NCI-H1092 treated with DMSO at 0.1 percent for 48 hours (cell line): Measurements from ENCODE around the gene LRBA.

Experiments used
- DNase-seq: peaks from one replicate; lab custom pipeline; 2025; lab: John Stamatoyannopoulos, UW

LRBA gene

DNA sequence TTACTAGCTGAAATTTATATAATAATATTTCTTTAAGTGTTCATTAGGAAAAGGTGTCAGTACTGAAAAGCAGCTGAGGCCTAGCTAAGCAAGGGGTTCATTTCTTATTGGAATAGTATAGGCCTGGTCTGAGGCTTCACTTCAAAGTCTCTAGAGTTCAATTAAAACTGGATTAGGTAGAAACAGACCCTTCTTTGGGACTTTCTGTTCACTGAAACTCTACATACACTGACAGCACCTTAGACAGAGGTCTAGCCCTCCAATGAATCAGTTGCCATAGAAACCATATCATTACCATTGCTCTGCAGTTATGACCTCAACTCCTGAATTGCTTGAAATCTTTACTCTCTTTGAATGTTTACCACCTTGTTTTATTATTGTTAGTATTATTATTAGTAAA is 519.5 kb downstream of the LRBA start:
- no peak for DNase-seq

DNA sequence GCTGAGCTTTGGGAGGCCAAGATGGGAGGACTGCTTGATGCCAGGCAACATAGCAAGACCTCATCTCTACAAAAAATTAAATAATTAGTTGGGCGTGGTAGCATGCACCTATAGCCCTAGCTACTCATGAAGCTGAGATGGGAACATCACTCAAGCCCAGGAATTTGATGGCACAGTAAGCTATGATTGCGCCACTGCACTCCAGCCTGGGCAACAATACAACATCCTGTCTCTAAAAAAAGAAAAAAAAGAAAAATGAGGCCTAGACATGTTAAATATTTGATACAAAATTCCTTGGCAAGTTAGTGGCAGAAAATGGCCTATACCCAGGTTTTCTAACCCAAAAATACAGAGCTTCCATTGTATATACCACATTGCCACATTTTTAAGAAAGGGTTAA is 521.2 kb downstream of the LRBA start:
- DNase-seq = no peak

- DNase-seq = no peak
These were observed 523.7 kb downstream of the LRBA start for GRCh38 chr4:150491132-150492049.

GRCh38 chr4:150482581-150482980 is 532.5 kb downstream of the LRBA start:
- no peak for DNase-seq

DNA sequence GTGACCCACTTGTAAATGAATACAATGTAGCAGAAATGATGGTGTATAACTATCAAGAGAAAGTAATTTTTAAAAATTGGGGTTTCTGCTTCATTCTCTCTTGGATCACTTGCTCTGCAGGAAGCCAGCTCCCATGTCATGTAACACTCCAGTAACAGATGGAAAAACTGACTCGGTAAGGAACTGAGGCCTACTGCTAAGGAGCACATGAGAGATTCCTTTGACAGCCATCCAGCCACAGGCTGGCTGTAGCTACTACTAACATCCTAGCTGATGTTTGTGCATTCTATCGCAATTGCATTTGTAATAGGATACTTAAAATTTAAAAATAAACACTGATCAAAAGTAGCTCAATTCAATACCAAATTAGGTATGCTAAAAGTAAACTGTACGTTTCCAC is 535.4 kb downstream of the LRBA start:
- no peak for DNase-seq

GRCh38 chr4:150477869-150478268 is 537.2 kb downstream of the LRBA start:
- no peak for DNase-seq

DNA sequence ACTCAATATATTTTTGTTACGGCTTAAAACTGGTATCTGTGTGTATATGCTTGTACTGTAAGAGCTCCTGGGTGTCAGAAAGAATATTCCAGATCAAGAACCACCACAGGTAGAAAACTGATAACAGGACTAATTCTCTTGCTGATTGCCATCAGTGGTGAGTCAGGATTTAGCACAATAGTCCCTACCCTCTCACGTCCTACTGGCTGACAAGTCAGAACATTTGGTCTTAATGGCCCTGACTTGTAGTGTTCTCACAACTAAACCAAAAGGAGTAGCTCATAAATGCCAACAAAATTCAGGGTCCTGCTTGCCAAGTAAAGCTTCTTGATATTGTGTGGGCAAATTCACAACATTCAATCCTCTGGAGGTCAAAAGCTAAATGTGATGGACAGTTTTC is 538.3 kb downstream of the LRBA start:
- no peak for DNase-seq

DNA sequence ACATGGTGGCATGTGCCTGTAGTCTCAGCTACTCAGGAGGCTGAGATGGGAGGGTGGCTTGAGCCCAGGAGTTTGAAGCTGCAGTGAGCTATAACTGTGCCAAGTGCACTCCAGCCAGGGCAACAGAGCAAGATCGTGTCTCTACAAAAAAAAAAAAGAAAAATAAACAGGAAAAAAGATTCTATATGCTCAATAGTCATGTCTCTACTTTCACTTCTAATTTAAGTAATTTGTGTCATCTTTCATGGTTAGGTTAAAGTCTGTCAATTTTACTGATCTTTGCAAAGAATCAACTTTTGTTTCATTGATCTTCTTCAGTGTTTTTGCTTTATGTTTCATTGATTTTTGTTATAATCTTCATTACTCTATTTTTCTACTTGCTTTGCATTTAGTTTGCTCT is 539.3 kb downstream of the LRBA start:
- DNase-seq = no peak

- no peak for DNase-seq
These were observed 550.6 kb downstream of the LRBA start for GRCh38 chr4:150464523-150464922.

DNA sequence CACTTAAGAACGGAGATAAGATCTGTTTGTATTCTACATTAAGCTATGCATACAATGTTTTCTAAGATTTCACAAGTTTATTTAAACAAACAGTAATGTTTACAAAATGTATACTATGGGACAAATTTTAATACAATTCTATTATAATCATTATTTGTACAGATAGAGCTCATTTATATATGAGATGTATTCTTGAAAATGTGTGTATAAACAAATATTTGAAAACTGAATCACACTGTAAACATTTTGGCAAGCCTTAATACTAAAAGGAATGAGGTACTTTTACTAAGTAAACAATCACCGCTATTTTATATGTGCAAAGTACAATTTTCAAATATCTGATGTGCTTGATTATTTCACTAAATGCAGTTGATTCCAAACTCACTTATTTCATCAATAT is 552.3 kb downstream of the LRBA start:
- DNase-seq = no peak

GRCh38 chr4:150461957-150462356 is 553.1 kb downstream of the LRBA start:
- DNase-seq = no peak

DNA sequence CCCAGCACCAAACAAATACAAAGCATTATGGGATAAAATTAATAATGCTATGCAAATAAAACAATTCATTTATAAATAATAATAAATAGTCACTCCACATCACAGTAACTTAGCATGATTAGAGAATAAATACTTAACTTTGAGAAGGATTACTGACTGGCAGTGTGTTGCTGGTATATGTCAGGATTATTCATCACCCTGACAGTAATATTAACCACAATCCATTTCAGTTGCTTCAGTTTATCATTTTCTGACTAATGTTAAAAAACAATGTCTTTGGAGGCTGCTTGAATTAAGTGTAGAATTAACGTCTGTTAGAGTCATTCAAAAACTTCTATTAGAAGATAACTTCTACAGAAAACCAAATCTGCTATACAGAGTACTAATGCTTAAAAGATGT is 557.3 kb downstream of the LRBA start:
- no peak for DNase-seq

DNA sequence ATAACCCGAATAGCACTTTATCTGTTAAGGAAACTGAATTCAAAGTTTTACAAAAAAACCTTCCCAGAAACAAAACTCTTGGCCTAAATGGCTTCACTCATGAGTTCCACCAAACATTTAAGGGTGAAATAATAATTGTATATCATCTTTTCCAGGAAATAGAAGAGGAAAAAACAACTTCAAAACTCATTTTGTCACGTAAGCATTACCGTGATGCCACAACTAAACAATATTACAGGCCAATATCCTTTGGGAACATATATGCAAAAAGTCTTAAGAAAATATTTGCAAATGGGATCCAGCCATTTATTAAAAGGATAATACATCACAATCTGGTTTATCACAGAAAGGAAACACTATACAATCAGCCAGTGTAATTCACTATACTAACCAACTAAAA is 563.2 kb downstream of the LRBA start:
- no peak for DNase-seq

- no peak for DNase-seq
These were observed 567.7 kb downstream of the LRBA start for GRCh38 chr4:150447356-150447755.

DNA sequence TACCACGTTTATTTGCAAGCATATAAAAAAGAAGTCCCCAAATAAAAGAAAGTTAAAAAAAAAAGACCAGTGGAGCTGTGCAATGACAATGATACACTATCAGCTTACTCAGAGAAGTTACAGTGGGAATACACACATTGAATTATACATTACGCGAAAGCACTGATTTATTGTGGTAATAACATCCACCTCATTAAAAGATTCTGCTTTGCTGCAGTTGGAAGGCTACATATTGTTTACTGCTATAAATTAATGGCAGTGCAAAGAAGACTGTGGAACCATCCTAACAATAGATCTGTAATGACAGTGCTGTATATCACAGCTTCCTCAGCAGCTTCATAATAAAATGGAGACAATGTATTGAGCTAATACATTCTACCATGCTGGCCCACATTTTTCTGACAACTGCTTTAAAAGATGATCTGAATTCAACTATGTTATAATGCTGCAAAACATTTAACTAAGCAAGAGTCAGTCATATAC is 575.6 kb downstream of the LRBA start:
- DNase-seq = no peak

- no peak for DNase-seq
These were observed 578.3 kb downstream of the LRBA start for GRCh38 chr4:150436598-150437370.

GRCh38 chr4:150431221-150431620 is 583.9 kb downstream of the LRBA start:
- DNase-seq = no peak

DNA sequence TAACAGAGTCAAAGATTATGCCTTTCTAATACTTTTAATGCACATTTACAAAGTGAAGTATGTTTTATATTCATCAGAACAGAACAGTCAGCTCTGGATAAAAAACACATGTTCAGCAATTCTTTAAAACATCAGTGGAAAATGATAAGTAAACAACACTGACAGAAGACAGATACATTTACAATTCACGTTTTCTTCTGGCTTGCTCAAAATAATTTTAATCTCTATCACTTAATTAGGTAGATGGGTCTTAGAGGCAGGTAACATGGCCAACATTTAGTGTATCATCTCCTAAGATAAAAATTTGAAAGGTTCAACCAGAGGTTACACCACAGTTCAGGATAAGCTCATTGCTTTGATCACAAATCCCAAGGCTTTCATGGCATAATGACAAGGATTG is 589.9 kb downstream of the LRBA start:
- no peak for DNase-seq

DNA sequence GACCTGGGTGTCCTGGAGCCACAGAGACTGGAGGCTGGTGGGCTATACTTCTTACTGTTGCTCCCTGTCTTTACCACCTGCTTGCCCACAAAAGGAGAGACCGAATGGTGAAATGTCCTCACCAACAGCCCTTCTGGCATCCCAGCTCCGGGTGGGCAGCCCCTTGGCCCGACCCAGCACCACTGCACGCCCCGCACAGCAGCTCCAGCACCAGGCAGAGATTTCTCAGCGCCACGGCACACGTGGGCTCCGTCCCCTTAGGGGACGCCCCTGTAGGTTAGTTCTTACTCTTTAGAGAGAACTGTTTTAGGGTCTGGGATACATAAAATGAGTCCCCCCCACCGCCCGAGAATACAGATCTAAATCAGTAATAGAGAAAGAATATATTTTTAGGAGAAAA is 591.6 kb downstream of the LRBA start:
- no peak for DNase-seq

- no peak for DNase-seq
These were observed 592.0 kb downstream of the LRBA start for GRCh38 chr4:150423074-150423473.

- no peak for DNase-seq
These were observed 593.5 kb downstream of the LRBA start for GRCh38 chr4:150421612-150422011.

GRCh38 chr4:150419939-150420338 is 595.1 kb downstream of the LRBA start:
- DNase-seq = no peak

DNA sequence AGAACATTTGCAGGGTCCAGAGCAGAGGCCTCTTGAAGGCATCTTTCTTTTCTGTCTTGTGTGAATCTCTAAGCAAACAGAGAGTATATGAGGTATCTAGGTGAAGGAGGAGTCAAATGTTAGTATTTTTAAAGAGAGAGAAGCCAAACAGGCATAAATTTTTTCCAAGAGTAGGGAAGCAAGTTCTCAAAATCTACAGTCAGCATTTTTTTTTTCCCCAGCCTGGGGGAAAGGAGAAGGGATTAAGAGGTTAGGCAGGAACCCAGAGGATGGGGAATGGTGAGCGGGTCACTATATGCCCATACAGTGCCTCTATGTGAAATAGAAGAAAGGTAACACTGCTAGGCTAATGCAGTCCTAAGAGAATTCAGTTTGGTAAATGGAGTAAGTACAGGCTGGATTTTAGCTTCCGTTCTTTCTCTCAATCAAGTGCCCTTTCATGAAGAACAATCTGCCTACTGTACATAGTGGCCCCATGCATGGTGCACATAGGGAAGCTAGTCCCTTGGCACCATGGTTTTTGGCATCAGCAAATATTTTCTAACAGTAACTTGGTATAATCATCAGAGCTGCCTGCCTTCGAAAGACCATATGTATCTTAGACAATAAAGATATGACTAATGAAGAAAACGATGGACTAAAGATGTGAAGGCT is 596.2 kb downstream of the LRBA start:
- DNase-seq = no peak
